Sigmoid colon (tissue), 4 donors: ENCODE data around the gene CCDC61.

ENCODE experiments used
- POLR2A ChIP-seq, 2 donors: fragments of 450-650 bp; IDR thresholded peaks; one replicate each; pipeline ENCODE4 v1.6.1; 2016; ENCODE audit warnings: antibody characterized with exemption in 2 of 2, mild to moderate bottlenecking in 2 of 2, moderate library complexity in 2 of 2
- POLR2AphosphoS5 ChIP-seq, 4 donors: sonication (generic); formaldehyde crosslinking; IDR thresholded peaks; one replicate each; pipeline ENCODE4 v1.6.1; 2017; ENCODE audit warnings: antibody characterized with exemption in 4 of 4
- TF ChIP-seq, protein P1 (sequence below), 4 experiments: fragments of 450-650 bp in 3 of 4; fragments of 200-600 bp in 1 of 4; IDR thresholded peaks; one replicate each; pipeline ENCODE4 v1.5.1; 2016 to 2019; ENCODE audit warnings: antibody characterized with exemption in 4 of 4, mild to moderate bottlenecking in 3 of 4, moderate library complexity in 2 of 4

DNA sequence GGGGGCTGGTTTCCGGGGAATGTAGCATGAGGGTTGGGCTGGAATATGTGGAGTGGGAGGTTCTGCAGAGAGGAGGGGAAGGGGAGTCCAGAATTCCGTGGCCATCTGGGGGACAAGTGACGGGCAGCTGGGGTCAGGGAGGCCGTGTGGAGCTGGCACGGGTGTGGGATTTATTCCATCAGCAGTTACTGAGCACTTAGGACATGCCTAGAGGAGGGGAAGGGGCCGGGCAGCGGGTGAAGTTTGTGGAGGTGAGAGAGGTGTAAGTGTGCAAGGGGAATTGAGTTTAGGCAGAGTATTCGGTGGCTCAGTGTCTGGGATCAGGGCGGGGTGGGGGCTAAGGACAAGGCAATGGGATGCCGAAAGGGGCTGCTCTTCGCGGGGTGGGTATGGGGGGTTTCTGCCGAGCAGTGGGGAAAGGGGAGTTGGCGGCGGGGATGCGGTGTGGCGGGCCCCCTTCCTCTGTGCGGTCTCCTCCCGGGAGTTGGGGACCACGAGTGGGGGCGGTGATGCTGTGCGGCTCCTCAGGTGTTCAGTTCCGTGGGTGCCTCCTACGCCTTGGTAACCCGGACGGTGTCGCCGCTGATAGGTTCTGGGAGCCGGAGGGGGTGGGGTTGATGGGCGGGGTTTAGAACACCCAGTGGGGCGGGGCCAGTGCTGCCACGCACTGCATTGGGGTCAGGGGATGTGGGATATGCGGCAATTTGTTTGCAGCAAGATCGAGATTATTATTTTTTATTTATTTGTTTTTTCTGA is 5.4 kb downstream of the CCDC61 start:
- TF ChIP-seq POLR2AphosphoS5 (IDR thresholded peaks at IDR 0.05) (no peak), POLR2A (IDR thresholded peaks at IDR 0.05) (no peak)
- TF ChIP-seq, protein P1, sequence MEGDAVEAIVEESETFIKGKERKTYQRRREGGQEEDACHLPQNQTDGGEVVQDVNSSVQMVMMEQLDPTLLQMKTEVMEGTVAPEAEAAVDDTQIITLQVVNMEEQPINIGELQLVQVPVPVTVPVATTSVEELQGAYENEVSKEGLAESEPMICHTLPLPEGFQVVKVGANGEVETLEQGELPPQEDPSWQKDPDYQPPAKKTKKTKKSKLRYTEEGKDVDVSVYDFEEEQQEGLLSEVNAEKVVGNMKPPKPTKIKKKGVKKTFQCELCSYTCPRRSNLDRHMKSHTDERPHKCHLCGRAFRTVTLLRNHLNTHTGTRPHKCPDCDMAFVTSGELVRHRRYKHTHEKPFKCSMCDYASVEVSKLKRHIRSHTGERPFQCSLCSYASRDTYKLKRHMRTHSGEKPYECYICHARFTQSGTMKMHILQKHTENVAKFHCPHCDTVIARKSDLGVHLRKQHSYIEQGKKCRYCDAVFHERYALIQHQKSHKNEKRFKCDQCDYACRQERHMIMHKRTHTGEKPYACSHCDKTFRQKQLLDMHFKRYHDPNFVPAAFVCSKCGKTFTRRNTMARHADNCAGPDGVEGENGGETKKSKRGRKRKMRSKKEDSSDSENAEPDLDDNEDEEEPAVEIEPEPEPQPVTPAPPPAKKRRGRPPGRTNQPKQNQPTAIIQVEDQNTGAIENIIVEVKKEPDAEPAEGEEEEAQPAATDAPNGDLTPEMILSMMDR (IDR thresholded peaks at IDR 0.05): no peak
